MCF 10A (cell line): ENCODE data around the gene NFILZ. TPM values are rescaled to one million over a fixed set of nuclear protein-coding genes. Genes with fewer than 3 reads are reported as not detected.

Experiments
- BruUV-seq: library from RNA; stranded (reverse); fragments of 400-500 nt; replicated peaks from 2 replicates; lab custom pipeline; 2021; lab: Mats Ljungman, UMichigan
- CTCF ChIA-PET: fragments of 300-600 bp; sonication (Branson Sonifier 250); formaldehyde crosslinking; extraction: SDS; loops from one replicate; lab custom pipeline; 2021; ENCODE audit warnings: antibody characterized with exemption, inconsistent platforms; lab: Yijun Ruan, JAX
- POLR2A ChIA-PET: fragments of 300-600, 350-650 bp; sonication (Branson Sonifier 250); formaldehyde crosslinking; extraction: SDS; loops from one replicate; lab custom pipeline; 2020; ENCODE audit warnings: antibody characterized with exemption, inconsistent platforms; lab: Yijun Ruan, JAX
- DNase-seq: peaks from one replicate; pipeline ENCODE4 v3.0.0-alpha.2; 2018; ENCODE audit not compliant: unreplicated experiment
- H3K27ac Mint-ChIP-seq: one replicate; pipeline ENCODE4 v1.8.0; 2022; ENCODE audit warnings: mild to moderate bottlenecking, low read depth, mixed read lengths; ENCODE audit not compliant: unreplicated experiment
- H3K27me3 Mint-ChIP-seq: one replicate; pipeline ENCODE4 v1.8.0; 2022; ENCODE audit warnings: mixed read lengths; ENCODE audit not compliant: insufficient read depth, unreplicated experiment
- H3K36me3 Mint-ChIP-seq: one replicate; pipeline ENCODE4 v1.8.0; 2022; ENCODE audit warnings: mild to moderate bottlenecking, moderate library complexity, mixed read lengths; ENCODE audit not compliant: insufficient read depth, unreplicated experiment
- H3K4me1 Mint-ChIP-seq: one replicate; pipeline ENCODE4 v1.8.0; 2022; ENCODE audit warnings: mixed read lengths; ENCODE audit not compliant: insufficient read depth, unreplicated experiment
- H3K4me3 Mint-ChIP-seq: one replicate; pipeline ENCODE4 v1.8.0; 2022; ENCODE audit warnings: mild to moderate bottlenecking, moderate library complexity, mixed read lengths; ENCODE audit not compliant: unreplicated experiment
- H3K9me3 Mint-ChIP-seq: one replicate; pipeline ENCODE4 v1.8.0; 2022; ENCODE audit warnings: mixed read lengths; ENCODE audit not compliant: unreplicated experiment
- intact Hi-C: fragments of 100-400 bp; cut with micrococcal nuclease; formaldehyde crosslinking; loops from 2 replicates; pipeline ENCODE4 v1.14.1; 2022
- total RNA-seq: library from RNA; stranded (reverse); gene quantifications from 2 replicates; pipeline ENCODE4 v1.2.3, GENCODE V29; 2022
- TF ChIP-seq, protein P1 (sequence below): fragments of 200-600 bp; IDR thresholded peaks from one replicate; pipeline ENCODE4 v1.8.0; 2022; ENCODE audit warnings: antibody characterized with exemption, mild to moderate bottlenecking; ENCODE audit not compliant: unreplicated experiment

NFILZ gene
- total RNA-seq, 1 experiment from 2014 or later = not detected

DNA sequence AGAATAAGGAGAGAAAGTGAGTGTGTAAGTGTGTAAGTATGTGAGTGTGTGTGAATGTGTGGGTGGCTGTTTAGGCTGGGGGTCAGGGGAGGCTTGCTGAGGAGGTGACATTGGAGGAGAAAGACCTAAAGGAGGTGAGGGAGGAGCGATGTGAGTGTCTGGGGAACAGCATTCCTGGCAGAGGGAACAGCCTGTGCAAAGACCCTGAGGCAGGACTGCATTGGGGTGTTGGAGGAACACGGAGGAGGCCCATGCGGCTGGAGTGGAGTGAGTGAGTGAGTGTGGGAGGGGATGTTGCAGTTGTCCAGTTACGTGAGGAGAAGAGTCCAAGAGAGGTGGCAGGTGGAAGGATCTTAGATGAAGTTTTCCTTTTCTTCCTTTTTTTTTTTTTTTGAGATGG is 31.8 kb downstream of the NFILZ start:
- H3K9me3 Mint-ChIP-seq = peaks cover 9% of the 10 kb centered on the region
- H3K27me3 Mint-ChIP-seq = no peaks in the 10 kb centered on the region
- no peaks in the 10 kb centered on the region for H3K36me3 Mint-ChIP-seq
- POLR2A ChIA-PET = no interaction called here
- intact Hi-C loops = no loop called here
- no peak overlapping the region for H3K4me3 Mint-ChIP-seq
- CTCF ChIA-PET = interaction anchor here (3.4 kb wide), 1 partner anchor 8 kb away, joined by 15 read pairs; no protein-coding TSS in a partner anchor
- no TSS peak for BruUV-seq
- no peaks in the 10 kb centered on the region for H3K4me1 Mint-ChIP-seq
- no peak for DNase-seq
- TF ChIP-seq, protein P1, sequence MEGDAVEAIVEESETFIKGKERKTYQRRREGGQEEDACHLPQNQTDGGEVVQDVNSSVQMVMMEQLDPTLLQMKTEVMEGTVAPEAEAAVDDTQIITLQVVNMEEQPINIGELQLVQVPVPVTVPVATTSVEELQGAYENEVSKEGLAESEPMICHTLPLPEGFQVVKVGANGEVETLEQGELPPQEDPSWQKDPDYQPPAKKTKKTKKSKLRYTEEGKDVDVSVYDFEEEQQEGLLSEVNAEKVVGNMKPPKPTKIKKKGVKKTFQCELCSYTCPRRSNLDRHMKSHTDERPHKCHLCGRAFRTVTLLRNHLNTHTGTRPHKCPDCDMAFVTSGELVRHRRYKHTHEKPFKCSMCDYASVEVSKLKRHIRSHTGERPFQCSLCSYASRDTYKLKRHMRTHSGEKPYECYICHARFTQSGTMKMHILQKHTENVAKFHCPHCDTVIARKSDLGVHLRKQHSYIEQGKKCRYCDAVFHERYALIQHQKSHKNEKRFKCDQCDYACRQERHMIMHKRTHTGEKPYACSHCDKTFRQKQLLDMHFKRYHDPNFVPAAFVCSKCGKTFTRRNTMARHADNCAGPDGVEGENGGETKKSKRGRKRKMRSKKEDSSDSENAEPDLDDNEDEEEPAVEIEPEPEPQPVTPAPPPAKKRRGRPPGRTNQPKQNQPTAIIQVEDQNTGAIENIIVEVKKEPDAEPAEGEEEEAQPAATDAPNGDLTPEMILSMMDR = no peak
- no peak overlapping the region for H3K27ac Mint-ChIP-seq

DNA sequence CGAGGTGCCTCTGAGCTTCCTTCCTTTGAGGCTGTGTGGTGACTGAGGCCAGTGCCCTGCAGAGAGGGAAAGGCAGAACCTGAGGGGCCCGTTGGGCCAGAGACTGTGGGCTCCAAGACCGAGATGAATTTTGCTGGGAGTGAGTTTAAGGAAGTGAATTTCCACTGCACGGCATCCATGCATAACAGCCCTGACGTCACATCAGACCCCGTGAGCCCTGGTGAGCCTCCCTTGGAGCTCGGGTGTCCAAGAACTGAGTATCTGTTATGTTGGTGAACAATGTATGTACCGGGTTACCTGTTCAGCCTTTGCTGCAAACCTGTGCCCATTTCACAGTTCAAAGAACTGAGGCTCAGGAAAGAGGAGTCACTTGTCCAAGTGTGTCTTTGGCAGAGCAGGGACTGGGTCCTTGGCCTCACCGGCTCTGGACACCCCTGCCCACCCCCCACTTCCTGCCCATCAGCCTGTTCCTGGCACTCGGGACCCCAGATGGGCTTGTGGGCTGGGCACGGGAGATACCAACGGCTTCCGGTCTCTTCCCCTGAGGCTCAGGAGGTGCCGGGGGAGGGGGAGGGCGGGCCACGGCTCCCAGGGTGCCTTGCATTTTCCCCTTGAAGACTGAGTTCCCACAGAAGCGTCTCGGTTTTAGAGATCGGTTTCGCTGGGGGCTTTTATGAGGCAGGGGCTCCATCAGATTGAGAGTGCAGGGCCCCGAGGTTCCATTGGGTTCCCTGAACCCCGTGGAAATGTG is 33.7 kb downstream of the NFILZ start:
- BruUV-seq = no TSS peak
- ChIA-PET POLR2A (interaction anchor here (0.7 kb wide), 1 partner anchor 1127 kb away, joined by 3 read pairs; no protein-coding TSS in a partner anchor), CTCF (interaction anchor here (0.7 to 3.4 kb wide), 3 partner anchors 9 to 30 kb away, joined by 3 to 15 read pairs (median 3); no protein-coding TSS in a partner anchor)
- H3K36me3 Mint-ChIP-seq = no peaks in the 10 kb centered on the region
- H3K9me3 Mint-ChIP-seq = peaks cover 9% of the 10 kb centered on the region
- TF ChIP-seq, protein P1 = no peak
- intact Hi-C loops = no loop called here
- H3K4me3 Mint-ChIP-seq = no peak overlapping the region
- H3K4me1 Mint-ChIP-seq = no peaks in the 10 kb centered on the region
- no peak overlapping the region for H3K27ac Mint-ChIP-seq
- no peak for DNase-seq
- H3K27me3 Mint-ChIP-seq = no peaks in the 10 kb centered on the region

GRCh38 chr19:8664671-8665057 is 34.2 kb downstream of the NFILZ start:
- POLR2A ChIA-PET = no interaction called here
- H3K4me1 Mint-ChIP-seq = no peaks in the 10 kb centered on the region
- DNase-seq = no peak
- H3K27me3 Mint-ChIP-seq = no peaks in the 10 kb centered on the region
- peaks cover 9% of the 10 kb centered on the region for H3K9me3 Mint-ChIP-seq
- TF ChIP-seq, protein P1 = no peak
- CTCF ChIA-PET = interaction anchor here (0.5 to 3.4 kb wide), 3 partner anchors 10 to 613 kb away, joined by 3 to 15 read pairs (median 3); no protein-coding TSS in a partner anchor
- no peak overlapping the region for H3K4me3 Mint-ChIP-seq
- BruUV-seq = no TSS peak
- intact Hi-C loops = no loop called here
- no peaks in the 10 kb centered on the region for H3K36me3 Mint-ChIP-seq
- H3K27ac Mint-ChIP-seq = no peak overlapping the region

DNA sequence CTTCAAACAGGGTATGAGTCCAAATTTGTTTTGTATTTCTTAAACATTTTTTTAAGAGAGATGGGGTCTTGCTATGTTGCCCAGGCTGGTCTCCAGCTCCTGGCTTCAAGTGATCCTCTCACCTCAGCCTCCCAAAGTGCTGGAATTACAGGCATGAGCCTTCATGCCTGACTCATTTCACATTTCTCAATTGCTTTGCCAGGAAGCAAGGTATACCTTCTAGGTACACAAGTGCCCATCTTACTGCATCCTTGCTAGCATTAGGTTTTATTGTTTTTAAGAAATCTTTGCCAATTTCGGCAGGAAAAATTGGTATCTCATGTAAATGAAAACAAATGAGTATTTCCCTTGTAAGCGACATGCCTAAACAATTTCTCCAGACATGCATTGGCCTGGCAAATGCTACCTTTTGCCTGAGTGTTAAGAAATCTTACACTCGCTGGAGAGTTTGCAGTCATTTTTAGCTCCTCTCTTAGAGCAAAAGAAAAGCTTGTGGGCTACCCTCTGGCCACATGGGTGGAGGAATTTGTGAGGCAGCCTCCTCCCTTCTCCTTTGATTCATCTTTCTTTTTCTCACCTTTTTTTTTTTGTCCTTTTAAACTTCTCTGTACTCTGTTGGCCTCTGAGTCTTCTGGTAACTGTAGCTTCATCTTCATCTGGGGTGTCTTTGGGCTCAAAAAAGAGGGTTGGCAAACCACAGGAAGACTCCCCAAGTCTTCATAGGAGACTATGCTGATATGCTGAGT is 35.2 kb downstream of the NFILZ start:
- H3K4me1 Mint-ChIP-seq = no peaks in the 10 kb centered on the region
- POLR2A ChIA-PET = no interaction called here
- no TSS peak for BruUV-seq
- intact Hi-C loops = no loop called here
- no peak for DNase-seq
- H3K27me3 Mint-ChIP-seq = no peaks in the 10 kb centered on the region
- peaks cover 9% of the 10 kb centered on the region for H3K9me3 Mint-ChIP-seq
- H3K4me3 Mint-ChIP-seq = no peak overlapping the region
- CTCF ChIA-PET = interaction anchor here (0.8 to 3.4 kb wide), 2 partner anchors 11 to 960 kb away, joined by 5 to 15 read pairs; no protein-coding TSS in a partner anchor
- no peak overlapping the region for H3K27ac Mint-ChIP-seq
- TF ChIP-seq, protein P1 = no peak
- no peaks in the 10 kb centered on the region for H3K36me3 Mint-ChIP-seq
